ENCODE results near the gene RBPJL. TPM values are rescaled to one million over a fixed set of nuclear protein-coding genes. Genes with fewer than 3 reads are reported as not detected.
A peak's percentile ranks its signal among the peaks of the same experiment; 100 is the strongest.
"Not testable (repeated sequence)": the region's sequence is repeated elsewhere in the genome, so short reads cannot be mapped to it uniquely, and the experiment has no call there.

The RBPJL gene
- total and polyA plus RNA-seq, 4 experiments from 2014 or later, result not detected

DNA sequence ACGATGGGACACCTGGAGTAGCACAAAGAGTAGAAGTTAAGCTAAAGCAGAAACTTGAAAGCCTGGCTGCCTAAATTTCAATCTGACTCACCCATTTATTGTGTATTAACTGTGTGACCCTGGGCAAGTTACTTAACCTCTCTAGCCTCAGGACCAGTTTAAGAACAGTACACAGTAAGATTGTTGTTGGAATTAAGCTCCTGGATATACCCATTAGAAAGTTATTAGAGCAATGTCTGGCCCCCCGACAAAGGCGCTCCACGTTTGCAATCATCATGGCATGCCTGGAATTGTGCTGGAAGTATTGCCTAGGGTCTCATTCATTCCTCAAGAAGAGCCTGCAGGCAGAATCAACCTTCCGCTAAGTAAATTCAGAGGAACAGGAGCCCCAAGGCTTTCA is 40.2 kb downstream of the RBPJL start:
- Histone ChIP-seq H3K36me3 (ENCODE audit: insufficient read depth, low read length) (no peaks in the 10 kb centered on the region), H3K27me3 (ENCODE audit: insufficient read depth, low read length) (no peaks in the 10 kb centered on the region), H3K9me3 (ENCODE audit: control insufficient read depth in 1 of 2, low read length in 2 of 2) (no peaks in the 10 kb centered on the region), H3K27ac (ENCODE audit: low read depth, low read length) (no peak overlapping the region), H3K4me1 (ENCODE audit: insufficient read depth, low read length) (peaks cover 29% of the 10 kb centered on the region), H3K4me3 (ENCODE audit: low read length in 2 of 2) (no peak overlapping the region)
- CTCF ChIA-PET (ENCODE audit: partially characterized antibody), result interaction anchor here (1.2 to 2.1 kb wide), 4 partner anchors 13 to 90 kb away, joined by 3 to 11 read pairs (median 7); no protein-coding TSS in a partner anchor
- DNase-seq, result no peak
- no peaks in the 10 kb centered on the region for H3K36me3 Mint-ChIP-seq
- H3K4me1 Mint-ChIP-seq, result peaks cover 3 to 36% (median 17%) of the 10 kb centered on the region in 4 donors
- no peaks in the 10 kb centered on the region for H3K9me3 Mint-ChIP-seq
- intact Hi-C loops (cut with micrococcal nuclease), result no loop called here
- H3K27me3 Mint-ChIP-seq, result no peaks in the 10 kb centered on the region
- peak overlapping the region in 6 of 8 donors; percentile 45 to 94 (median 78) for H3K4me3 Mint-ChIP-seq
- POLR2A ChIA-PET (ENCODE audit: partially characterized antibody), result interaction anchor here (2.1 to 2.8 kb wide), 3 partner anchors 10 to 26 kb away, joined by 8 to 15 read pairs (median 9); partner anchors contain the start of gene SYS1
- H3K27ac Mint-ChIP-seq, result peak overlapping the region in 2 of 7 donors; percentile 10 to 58

DNA sequence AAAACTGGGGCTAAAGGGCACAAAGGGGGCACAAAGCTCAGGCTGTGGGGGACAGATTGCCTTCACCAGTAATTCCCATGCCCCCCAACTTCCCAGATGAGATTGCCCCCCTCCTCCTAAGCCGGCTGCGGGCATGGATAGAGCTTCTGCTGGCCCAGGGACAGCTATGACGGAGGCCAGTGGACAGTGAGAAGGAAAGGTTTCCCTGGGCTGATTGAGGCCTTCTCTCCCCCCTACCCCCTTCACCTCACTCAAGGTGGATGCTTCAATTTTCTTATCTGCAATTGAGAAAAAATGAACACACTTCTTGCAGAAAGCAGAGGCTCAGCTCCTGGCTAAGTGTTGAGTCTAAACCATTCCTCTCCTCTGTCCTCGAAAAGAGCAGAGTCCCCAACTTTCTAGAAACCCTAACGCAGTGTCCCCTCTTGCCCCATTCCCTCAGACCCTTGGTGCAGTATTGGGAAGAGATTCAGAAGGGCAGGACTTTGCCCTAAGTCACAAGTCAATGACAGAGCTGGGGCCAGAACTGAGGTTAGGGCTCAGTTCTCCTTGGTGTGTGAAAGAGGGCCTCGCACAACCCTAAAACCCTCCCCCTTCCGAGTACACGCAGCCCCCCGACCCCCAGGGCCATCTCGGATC is 40.8 kb downstream of the RBPJL start:
- H3K4me1 Mint-ChIP-seq, result peaks cover 3 to 36% (median 17%) of the 10 kb centered on the region in 4 donors
- no peaks in the 10 kb centered on the region for H3K9me3 ChIP-seq (ENCODE audit: control insufficient read depth in 1 of 2, low read length in 2 of 2)
- H3K36me3 Mint-ChIP-seq, result no peaks in the 10 kb centered on the region
- H3K27me3 Mint-ChIP-seq, result no peaks in the 10 kb centered on the region
- peak overlapping the region in 4 of 7 donors; percentile 46 to 78 (median 58) for H3K27ac Mint-ChIP-seq
- no peaks in the 10 kb centered on the region for H3K27me3 ChIP-seq (ENCODE audit: insufficient read depth, low read length)
- intact Hi-C loops (cut with micrococcal nuclease), result no loop called here
- peaks cover 29% of the 10 kb centered on the region for H3K4me1 ChIP-seq (ENCODE audit: insufficient read depth, low read length)
- no peaks in the 10 kb centered on the region for H3K36me3 ChIP-seq (ENCODE audit: insufficient read depth, low read length)
- H3K27ac ChIP-seq (ENCODE audit: low read depth, low read length), result peak overlapping the region; percentile 58
- peak overlapping the region; percentile 75 to 94 (median 84) for H3K4me3 Mint-ChIP-seq
- ChIA-PET CTCF (ENCODE audit: partially characterized antibody) (interaction anchor here (0.9 to 2.1 kb wide), 6 partner anchors 12 to 238 kb away, joined by 3 to 11 read pairs (median 4); no protein-coding TSS in a partner anchor), POLR2A (ENCODE audit: partially characterized antibody) (interaction anchor here (0.7 to 2.8 kb wide), 5 partner anchors 9 to 68 kb away, joined by 3 to 15 read pairs (median 8); partner anchors contain the start of genes PIGT and SYS1)
- no peaks in the 10 kb centered on the region for H3K9me3 Mint-ChIP-seq
- peak overlapping the region; percentile 42 to 72 for H3K4me3 ChIP-seq (ENCODE audit: low read length in 2 of 2)
- DNase-seq, result no peak

DNA sequence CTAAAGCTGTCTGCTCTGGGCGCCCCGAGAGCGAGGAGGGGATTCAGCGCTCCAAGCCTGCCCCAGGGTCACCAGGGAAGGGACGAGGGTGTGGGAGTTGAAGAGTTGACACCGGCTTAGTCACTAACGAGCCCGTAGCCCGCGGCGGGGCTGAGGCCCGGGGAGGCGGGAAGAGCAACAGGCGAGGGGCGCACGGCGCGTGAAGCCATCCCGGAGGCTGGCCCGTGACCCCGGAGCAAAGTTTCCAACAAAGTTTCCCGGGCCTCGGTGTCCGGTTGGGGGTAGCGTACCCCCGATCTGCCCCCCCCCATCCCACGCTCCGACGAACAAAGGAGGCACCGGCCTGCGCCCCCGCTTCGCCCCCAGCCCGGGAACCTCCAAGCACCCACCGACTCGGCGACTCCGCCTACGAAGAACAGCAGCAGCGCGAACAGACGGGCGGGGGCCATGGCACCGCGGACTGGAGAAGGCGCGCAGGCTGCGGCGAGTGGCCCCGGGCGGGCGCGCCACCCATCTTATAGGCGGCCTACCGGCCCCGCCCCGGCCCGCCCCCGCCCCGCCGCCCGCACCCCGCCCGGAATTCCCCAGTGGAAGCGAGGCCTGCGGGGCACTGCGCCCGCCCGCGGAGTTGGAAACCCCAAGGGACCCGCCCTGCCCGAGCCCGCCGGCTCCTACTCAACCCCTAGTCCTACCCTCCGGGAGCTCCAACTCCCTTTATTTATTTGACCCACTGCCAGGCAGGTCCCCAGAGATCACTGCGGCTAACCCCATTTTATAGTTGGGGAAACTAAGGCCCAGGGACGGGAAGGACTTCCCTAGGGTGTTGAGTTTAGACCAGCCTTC is 41.5 kb downstream of the RBPJL start, which contains the start of gene SDC4:
Gene SDC4 (minus strand): TSS at position 489 of the 843 bp plus-strand sequence. CDS start 40 bp downstream, at position 449.
- Mint-ChIP-seq H3K27me3 (no peaks in the 10 kb centered on the region), H3K4me3 (peak within 1 kb of the TSS; percentile 75 to 94 (median 84)), H3K36me3 (no peaks in the 10 kb centered on the region), H3K27ac (peak within 1 kb of the TSS in 6 of 7 donors; percentile 35 to 78 (median 55)), H3K9me3 (no peaks in the 10 kb centered on the region), H3K4me1 (peaks cover 3 to 37% (median 17%) of the 10 kb centered on the region in 4 donors)
- H3K36me3 ChIP-seq (ENCODE audit: insufficient read depth, low read length), result no peaks in the 10 kb centered on the region
- intact Hi-C loops (cut with micrococcal nuclease), result no loop called here
- peaks cover 29% of the 10 kb centered on the region for H3K4me1 ChIP-seq (ENCODE audit: insufficient read depth, low read length)
- H3K27ac ChIP-seq (ENCODE audit: low read depth, low read length), result peak within 1 kb of the TSS; percentile 58
- H3K4me3 ChIP-seq (ENCODE audit: low read length in 2 of 2), result peak within 1 kb of the TSS; percentile 42 to 72
- ChIA-PET CTCF (ENCODE audit: partially characterized antibody) (interaction anchor here (0.9 to 2.1 kb wide), 8 partner anchors 12 to 423 kb away, joined by 3 to 11 read pairs (median 4); no protein-coding TSS in a partner anchor), POLR2A (ENCODE audit: partially characterized antibody) (interaction anchor here (0.7 to 2.8 kb wide), 6 partner anchors 9 to 68 kb away, joined by 3 to 15 read pairs (median 7); partner anchors contain the start of genes PIGT and SYS1)
- H3K27me3 ChIP-seq (ENCODE audit: insufficient read depth, low read length), result no peaks in the 10 kb centered on the region
- peak; percentile 50 to 65 (median 55) for DNase-seq
- no peaks in the 10 kb centered on the region for H3K9me3 ChIP-seq (ENCODE audit: control insufficient read depth in 1 of 2, low read length in 2 of 2)

DNA sequence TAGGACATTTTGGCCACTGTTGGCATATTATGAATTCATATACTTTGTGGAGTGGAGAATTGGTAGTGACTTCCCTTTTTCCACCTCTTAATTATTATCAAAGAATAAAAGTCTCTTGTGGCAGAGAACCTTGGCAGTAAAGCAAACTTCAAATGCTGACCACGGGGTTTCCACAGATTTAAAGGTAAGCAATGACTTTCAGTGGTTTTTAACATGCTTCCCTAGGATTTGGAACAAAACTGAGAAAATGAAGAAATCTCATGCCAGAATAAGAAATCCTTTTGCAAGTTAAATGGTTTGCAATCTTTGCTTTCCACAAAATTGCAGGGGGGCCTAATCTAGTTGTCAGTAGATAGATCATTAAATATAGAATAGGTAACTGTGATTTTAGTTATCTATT is 43.6 kb downstream of the RBPJL start:
- CTCF ChIA-PET (ENCODE audit: partially characterized antibody), result interaction anchor here (1.4 to 1.7 kb wide), 2 partner anchors 24 to 39 kb away, joined by 3 to 5 read pairs; no protein-coding TSS in a partner anchor
- Histone ChIP-seq H3K9me3 (ENCODE audit: control insufficient read depth in 1 of 2, low read length in 2 of 2) (no peaks in the 10 kb centered on the region), H3K36me3 (ENCODE audit: insufficient read depth, low read length) (no peaks in the 10 kb centered on the region), H3K4me1 (ENCODE audit: insufficient read depth, low read length) (peaks cover 30% of the 10 kb centered on the region), H3K27ac (ENCODE audit: low read depth, low read length) (no peak overlapping the region), H3K4me3 (ENCODE audit: low read length in 2 of 2) (no peak overlapping the region), H3K27me3 (ENCODE audit: insufficient read depth, low read length) (no peaks in the 10 kb centered on the region)
- intact Hi-C loops (cut with micrococcal nuclease), result no loop called here
- Mint-ChIP-seq H3K4me1 (peaks cover 10 to 48% (median 22%) of the 10 kb centered on the region in 4 donors), H3K9me3 (no peaks in the 10 kb centered on the region), H3K36me3 (no peaks in the 10 kb centered on the region), H3K27me3 (no peaks in the 10 kb centered on the region), H3K4me3 (peak overlapping the region in 1 of 8 donors; percentile 8), H3K27ac (no peak overlapping the region)
- DNase-seq, result no peak
- POLR2A ChIA-PET (ENCODE audit: partially characterized antibody), result no interaction called here

DNA sequence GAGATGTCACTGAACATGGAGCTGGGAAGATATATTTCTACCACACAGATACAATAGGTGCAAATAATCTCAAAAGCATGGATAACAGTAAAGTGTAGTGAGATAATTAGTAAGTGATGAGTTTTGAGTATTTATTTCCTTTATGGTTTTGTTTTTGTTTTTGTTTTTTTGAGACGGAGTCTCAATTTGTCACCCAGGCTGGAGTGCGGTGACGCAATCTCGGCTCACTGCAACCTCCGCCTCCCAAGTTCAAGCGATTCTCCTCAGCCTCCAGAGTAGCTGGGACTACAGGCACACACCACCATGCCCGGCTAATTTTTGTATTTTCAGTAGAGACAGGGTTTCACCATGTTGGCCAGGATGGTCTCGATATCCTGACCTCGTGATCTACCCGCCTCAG is 44.2 kb downstream of the RBPJL start:
- H3K4me3 Mint-ChIP-seq; POLR2A ChIA-PET (ENCODE audit: partially characterized antibody); H3K27ac ChIP-seq (ENCODE audit: low read depth, low read length); H3K36me3 Mint-ChIP-seq; H3K27me3 ChIP-seq (ENCODE audit: insufficient read depth, low read length); H3K27ac Mint-ChIP-seq; H3K27me3 Mint-ChIP-seq; H3K9me3 ChIP-seq (ENCODE audit: control insufficient read depth in 1 of 2, low read length in 2 of 2); DNase-seq; H3K9me3 Mint-ChIP-seq; H3K36me3 ChIP-seq (ENCODE audit: insufficient read depth, low read length); H3K4me3 ChIP-seq (ENCODE audit: low read length in 2 of 2); intact Hi-C loops (cut with micrococcal nuclease): not testable (repeated sequence)
- H3K4me1 Mint-ChIP-seq, result peaks cover 12 to 48% (median 27%) of the 10 kb centered on the region in 4 donors
- peaks cover 34% of the 10 kb centered on the region for H3K4me1 ChIP-seq (ENCODE audit: insufficient read depth, low read length)
- CTCF ChIA-PET (ENCODE audit: partially characterized antibody), result interaction anchor here (0.8 to 1.7 kb wide), 5 partner anchors 12 to 99 kb away, joined by 3 to 5 read pairs (median 4); partner anchors contain the start of gene SYS1

DNA sequence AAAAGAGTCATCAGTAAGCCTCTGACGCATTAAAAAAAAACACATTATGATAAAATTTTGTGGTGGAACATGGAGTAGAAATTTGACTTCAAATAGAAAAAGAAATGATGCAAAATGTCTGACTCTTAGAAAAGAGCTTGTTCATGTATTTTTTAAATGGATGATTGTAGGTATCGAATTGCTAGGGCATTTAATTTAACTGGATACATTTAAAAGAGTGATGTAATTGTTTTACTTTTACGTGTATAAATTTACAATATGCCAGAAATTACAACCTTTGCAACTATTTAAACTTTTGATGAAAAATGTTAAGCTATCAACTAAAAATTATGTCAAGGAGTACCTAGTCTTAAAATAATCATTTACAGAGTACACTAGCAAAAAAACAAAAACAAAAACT is 46.1 kb downstream of the RBPJL start:
- Histone ChIP-seq H3K4me3 (ENCODE audit: low read length in 2 of 2) (no peak overlapping the region), H3K27me3 (ENCODE audit: insufficient read depth, low read length) (no peaks in the 10 kb centered on the region), H3K36me3 (ENCODE audit: insufficient read depth, low read length) (no peaks in the 10 kb centered on the region), H3K9me3 (ENCODE audit: control insufficient read depth in 1 of 2, low read length in 2 of 2) (no peaks in the 10 kb centered on the region), H3K27ac (ENCODE audit: low read depth, low read length) (no peak overlapping the region), H3K4me1 (ENCODE audit: insufficient read depth, low read length) (peaks cover 27% of the 10 kb centered on the region)
- no peaks in the 10 kb centered on the region for H3K27me3 Mint-ChIP-seq
- intact Hi-C loops (cut with micrococcal nuclease), result no loop called here
- H3K27ac Mint-ChIP-seq, result no peak overlapping the region
- peaks cover 11 to 43% (median 27%) of the 10 kb centered on the region in 4 donors for H3K4me1 Mint-ChIP-seq
- H3K9me3 Mint-ChIP-seq, result no peaks in the 10 kb centered on the region
- no peak overlapping the region for H3K4me3 Mint-ChIP-seq
- ChIA-PET POLR2A (ENCODE audit: partially characterized antibody) (interaction anchor here (0.7 to 1.8 kb wide), 2 partner anchors 10 to 21 kb away, joined by 4 to 9 read pairs; partner anchors contain the start of gene SYS1), CTCF (ENCODE audit: partially characterized antibody) (interaction anchor here (1.0 to 1.9 kb wide), 4 partner anchors 10 to 84 kb away, joined by 3 to 13 read pairs (median 4); partner anchors contain the start of gene SYS1)
- H3K36me3 Mint-ChIP-seq, result no peaks in the 10 kb centered on the region
- DNase-seq, result no peak

Measured in CD4-positive, alpha-beta memory T cell (primary cell).